Fibroblast of mammary gland (primary cell): Measurements from ENCODE around the gene MCF2L.
"Not testable (repeated sequence)": the region's sequence is repeated elsewhere in the genome, so short reads cannot be mapped to it uniquely, and the experiment has no call there.

Experiments
- DNase-seq: peaks from one replicate; pipeline ENCODE4 v3.0.0-alpha.2; 2010; ENCODE audit warnings: low read depth
- H3K4me3 ChIP-seq: 2 replicates; pipeline ENCODE4 v1.5.1; 2011; ENCODE audit warnings: low read depth, mild to moderate bottlenecking, low read length, moderate library complexity; ENCODE audit not compliant: control insufficient read depth
- TF ChIP-seq, protein P1 (sequence below): conservative IDR thresholded peaks from 2 replicates; pipeline ENCODE4 v1.5.1; 2011; ENCODE audit warnings: low read depth, low read length, inconsistent platforms; ENCODE audit not compliant: control insufficient read depth, insufficient read depth

MCF2L gene

DNA sequence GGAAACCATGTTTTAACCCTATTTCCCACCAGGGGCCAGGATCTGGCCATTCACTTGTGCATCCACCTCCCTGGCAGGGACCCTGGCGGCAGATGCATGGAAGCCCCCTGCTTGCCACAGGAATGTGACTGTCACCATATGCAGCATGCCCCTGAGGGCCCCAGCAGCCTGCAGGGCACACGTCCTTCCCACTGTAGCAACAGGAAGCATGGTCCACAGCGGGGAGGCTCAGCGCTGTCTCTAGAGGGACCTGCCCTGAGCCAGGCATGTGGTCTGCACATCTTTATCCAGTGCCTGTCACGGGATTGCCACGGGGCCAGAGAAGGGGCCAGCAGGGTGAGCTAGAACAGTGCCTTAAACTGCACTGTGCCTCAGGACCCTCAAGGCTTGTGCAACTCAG is 34.9 kb upstream of the MCF2L start:
- H3K4me3 ChIP-seq, result no peak overlapping the region
- DNase-seq, result no peak
- TF ChIP-seq, protein P1, sequence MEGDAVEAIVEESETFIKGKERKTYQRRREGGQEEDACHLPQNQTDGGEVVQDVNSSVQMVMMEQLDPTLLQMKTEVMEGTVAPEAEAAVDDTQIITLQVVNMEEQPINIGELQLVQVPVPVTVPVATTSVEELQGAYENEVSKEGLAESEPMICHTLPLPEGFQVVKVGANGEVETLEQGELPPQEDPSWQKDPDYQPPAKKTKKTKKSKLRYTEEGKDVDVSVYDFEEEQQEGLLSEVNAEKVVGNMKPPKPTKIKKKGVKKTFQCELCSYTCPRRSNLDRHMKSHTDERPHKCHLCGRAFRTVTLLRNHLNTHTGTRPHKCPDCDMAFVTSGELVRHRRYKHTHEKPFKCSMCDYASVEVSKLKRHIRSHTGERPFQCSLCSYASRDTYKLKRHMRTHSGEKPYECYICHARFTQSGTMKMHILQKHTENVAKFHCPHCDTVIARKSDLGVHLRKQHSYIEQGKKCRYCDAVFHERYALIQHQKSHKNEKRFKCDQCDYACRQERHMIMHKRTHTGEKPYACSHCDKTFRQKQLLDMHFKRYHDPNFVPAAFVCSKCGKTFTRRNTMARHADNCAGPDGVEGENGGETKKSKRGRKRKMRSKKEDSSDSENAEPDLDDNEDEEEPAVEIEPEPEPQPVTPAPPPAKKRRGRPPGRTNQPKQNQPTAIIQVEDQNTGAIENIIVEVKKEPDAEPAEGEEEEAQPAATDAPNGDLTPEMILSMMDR, result no peak

DNA sequence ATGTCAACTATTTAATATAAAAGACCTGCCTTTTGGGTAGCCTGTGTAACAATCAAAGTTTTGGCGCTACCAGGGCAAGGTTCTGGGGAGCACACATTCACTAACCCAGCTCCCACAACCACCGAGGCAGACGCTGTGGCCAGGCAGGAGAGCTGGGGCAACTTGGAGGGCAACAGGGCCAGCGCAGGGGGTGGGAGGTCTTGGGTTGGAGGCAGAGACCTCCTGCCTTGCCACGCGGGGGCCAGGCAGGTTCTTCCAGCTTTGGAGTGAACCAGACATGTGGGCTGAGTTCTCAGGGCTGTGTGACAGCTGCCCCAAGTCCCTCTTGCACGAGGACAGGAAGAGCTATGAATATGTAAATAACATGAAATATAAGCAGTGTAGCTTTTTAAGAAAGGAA is 30.3 kb upstream of the MCF2L start:
- H3K4me3 ChIP-seq, result no peak overlapping the region
- TF ChIP-seq, protein P1, result no peak
- DNase-seq, result no peak

DNA sequence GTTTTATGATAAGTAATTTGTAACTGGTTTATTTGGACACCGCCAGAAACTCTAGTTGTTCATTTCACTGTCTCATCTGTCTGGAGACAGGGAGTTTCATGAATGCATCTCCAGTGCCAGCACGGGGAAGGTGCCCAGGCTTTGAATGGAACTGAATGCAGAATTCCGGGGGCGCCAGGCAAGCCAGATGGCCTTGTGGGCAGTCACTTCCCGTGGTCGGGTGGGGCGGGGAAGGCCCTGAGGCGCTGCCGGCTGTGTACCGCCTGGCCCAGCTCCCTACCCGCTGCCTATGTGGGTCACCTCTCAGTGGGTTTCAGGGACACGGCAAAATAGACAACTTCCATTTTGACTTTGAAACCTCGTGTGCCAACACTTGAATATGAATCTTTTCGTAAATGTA is 28.8 kb upstream of the MCF2L start:
- H3K4me3 ChIP-seq, result no peak overlapping the region
- TF ChIP-seq, protein P1, result no peak
- DNase-seq, result no peak

DNA sequence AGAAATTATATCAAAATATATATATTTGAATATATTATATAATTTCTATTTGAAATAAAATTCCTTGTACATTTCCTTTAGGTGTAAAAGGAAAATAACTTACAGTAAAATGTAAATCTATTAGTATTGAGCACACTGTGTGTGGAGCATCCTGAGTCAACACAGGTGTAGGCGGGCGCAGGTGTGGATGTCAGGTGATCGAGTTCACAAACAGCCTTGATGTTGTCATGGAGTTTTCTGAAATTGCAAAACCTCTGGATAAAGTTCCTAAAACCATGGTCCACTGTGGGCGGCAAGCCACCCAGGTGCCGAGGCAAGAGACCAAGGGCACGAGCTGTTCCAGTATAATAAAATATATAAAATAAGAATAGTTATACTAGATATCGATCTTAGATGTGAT is 27.7 kb upstream of the MCF2L start:
- TF ChIP-seq, protein P1, result no peak
- H3K4me3 ChIP-seq, result no peak overlapping the region
- no peak for DNase-seq

DNA sequence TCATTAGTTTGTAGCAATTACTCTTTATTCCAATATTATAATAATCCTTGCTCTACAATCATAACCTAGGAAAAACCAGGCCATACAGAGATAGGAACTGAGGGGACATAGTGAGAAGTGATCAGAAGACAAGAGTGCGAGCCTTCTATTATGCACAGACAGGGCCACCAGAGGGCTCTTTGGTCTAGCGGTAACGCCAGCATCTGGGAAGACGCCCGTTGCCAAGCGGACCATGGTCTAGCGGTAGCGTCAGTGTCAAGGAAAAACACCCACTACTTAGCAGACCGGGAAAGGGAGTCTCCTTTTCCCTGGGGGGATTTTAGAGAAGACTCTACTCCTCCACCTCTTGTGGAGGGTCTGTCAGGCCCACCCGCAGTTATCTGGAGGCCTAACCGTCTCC is 27.2 kb upstream of the MCF2L start:
- not testable (repeated sequence) for H3K4me3 ChIP-seq, DNase-seq
- TF ChIP-seq, protein P1, result peak; percentile 6

DNA sequence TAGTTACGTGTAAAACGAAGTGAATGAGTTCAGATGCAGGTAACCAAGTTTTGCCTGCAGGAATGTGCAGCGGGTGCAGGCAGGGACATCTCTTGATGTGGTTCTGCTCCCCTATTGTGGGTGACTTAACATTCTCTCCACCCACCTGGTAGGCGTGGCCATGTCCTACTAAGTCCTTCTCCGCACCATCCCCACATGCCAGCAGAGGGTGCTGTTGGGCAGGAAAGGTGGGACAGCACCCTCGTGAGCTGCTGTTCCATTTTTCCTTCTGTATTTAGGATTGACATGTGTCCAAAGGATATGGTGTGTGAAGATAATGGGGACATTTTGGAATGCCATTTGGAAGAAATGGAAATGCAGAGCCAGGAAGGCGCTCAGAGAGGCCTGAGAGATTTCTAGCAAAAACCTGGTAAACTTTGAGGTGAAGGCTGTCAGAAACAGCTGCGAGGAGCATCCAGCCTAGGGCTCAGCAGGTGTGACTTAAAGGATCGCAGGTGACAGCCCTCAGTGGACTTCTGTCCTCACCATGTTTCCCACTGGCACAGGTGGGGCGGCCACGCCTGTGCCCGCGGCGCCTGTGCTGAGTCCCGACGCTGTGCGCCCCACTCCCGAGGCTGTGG is 26.2 kb upstream of the MCF2L start:
- peak; percentile 92 for DNase-seq
- TF ChIP-seq, protein P1, result peak; percentile 99
- H3K4me3 ChIP-seq, result no peak overlapping the region
